HG02678 (cell line): ENCODE measurements around the gene TAP2.

ENCODE experiments used
- ATAC-seq: cut with Tn5 transposase; IDR thresholded peaks from one replicate; pipeline ENCODE4 v1.9.1; 2021; ENCODE audit warnings: mild to moderate bottlenecking, moderate library complexity; ENCODE audit not compliant: unreplicated experiment

TAP2 gene

DNA sequence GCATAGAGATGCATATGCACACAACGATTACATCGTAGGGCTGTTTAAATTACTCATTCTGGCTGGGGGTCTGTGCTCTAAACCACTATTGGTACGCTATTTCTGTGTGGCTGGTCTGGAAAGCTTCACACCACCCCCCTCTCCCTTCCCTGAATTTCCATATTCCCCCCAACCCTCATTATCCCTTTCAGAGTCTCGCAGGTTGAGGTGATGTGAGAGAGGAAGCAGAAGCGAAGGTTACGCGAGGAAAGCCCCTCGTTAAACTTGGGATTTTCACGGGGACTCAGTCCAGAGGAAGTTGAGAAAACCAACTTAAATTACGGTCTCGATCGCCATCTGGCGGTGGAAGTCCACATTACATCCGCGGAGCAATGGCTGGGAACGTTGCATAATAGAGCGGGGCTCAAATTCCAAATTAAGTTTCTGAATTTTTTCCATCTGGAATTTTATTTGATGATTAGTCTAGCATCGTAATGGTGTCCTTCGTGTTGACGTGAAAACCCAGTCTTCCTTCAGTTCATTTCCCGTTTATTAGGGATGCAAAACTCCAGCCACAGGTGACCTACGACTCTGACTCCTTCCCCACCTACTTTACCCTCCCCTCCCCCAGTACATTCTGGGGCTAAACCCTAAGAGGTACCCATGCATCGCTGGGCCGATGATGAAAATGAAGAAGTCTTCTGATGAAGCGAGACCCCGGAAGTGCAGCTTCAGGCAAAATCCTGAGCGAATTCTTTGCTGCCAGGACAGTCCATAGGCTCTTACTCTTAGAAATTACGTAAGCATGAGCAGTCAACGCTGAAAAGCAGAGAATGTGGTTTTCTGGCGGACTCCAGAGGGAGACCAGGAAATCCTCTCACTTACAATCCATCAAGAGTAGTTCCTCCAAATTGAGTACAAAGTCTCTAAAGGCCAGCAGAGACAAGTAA is 41.4 kb downstream of the TAP2 start:
- ATAC-seq, result no peak

DNA sequence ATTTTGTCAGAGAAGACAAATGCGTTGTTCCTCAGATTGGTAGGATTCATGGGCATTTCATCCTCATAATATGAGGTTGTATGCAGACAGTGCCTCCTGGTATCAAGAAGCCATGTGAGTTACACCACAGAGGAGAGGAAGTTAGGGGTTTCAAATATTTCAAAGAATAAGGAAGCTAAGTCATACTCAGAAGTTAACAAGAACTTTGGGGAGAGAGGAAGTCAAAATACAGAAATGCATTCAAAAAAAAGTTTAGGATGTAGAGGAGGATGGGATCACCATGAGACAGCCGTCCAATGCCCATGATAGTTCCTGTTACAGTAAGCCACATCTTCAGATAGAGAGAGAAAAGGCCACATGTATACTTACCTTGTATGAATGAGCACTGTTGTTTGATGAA is 44.0 kb downstream of the TAP2 start:
- ATAC-seq, result no peak

- no peak for ATAC-seq
Observed at GRCh38 chr6:32792901-32793435, 45.6 kb downstream of the TAP2 start.

- ATAC-seq, result no peak
Observed at GRCh38 chr6:32790306-32790705, 48.2 kb downstream of the TAP2 start.
